ENCODE measurements around the gene SMIM28.

DNA sequence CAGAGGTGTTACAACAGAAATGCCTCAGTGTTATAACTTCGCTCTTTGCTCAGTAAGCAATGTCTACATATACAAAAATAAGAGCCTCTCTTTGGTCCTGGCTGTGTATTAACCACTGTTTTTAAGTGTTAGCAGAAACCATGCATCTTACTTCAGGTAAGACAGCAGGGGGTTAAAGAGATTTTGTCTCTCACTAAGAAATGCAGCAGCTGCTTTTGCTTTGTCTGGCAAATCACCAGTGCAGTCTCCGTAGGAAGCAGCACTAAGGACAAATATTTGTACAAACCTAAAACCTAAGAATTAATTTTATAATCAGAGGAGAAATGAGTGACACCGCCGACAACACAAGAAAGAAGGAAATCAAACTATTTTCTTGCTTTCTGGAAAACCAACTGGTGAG lies 758 bp downstream of the SMIM28 start:
- TF ChIP-seq POLR2A (IDR thresholded peaks at IDR 0.05; ENCODE audit: low read depth, low read length) (no peak), SPI1 (IDR thresholded peaks at IDR 0.05; ENCODE audit: low read depth, low read length) (no peak), POLR2AphosphoS5 (IDR thresholded peaks at IDR 0.05; ENCODE audit: low read depth, low read length) (no peak)

All from GM12891 (cell line).